ACHN (cell line): ENCODE results near the gene EIF5B.
"Not testable (repeated sequence)": the region's sequence is repeated elsewhere in the genome, so short reads cannot be mapped to it uniquely, and the experiment has no call there.

Experiments used
- DNase-seq: peaks from one replicate; pipeline ENCODE4 v3.0.0-alpha.2; 2015
- in situ Hi-C: cut with HindIII; loops from 2 replicates; pipeline ENCODE4 v1.10.0; 2017; ENCODE audit warnings: low sequenced_read_pairs, low pct_ligation_motif_present, low pct_unique_long_range_greater_than_20kb

Gene EIF5B

GRCh38 chr2:99354070-99354469, 16.9 kb downstream of the EIF5B start:
- in situ Hi-C loops: no loop called here
- DNase-seq: no peak

GRCh38 chr2:99354825-99355224, 17.6 kb downstream of the EIF5B start:
- in situ Hi-C loops, DNase-seq: not testable (repeated sequence)

GRCh38 chr2:99356853-99357252, 19.7 kb downstream of the EIF5B start:
- no peak for DNase-seq
- in situ Hi-C loops: no loop called here

- no peak for DNase-seq
- in situ Hi-C loops: no loop called here
Observed at GRCh38 chr2:99365661-99366060, 28.5 kb downstream of the EIF5B start.

- in situ Hi-C loops, DNase-seq: not testable (repeated sequence)
Observed at GRCh38 chr2:99368854-99369253, 31.7 kb downstream of the EIF5B start.

GRCh38 chr2:99373144-99373543, 36.0 kb downstream of the EIF5B start:
- in situ Hi-C loops: no loop called here
- DNase-seq: no peak

- in situ Hi-C loops: no loop called here
- no peak for DNase-seq
Observed at GRCh38 chr2:99374747-99375146, 37.6 kb downstream of the EIF5B start.

GRCh38 chr2:99376254-99376864, 39.2 kb downstream of the EIF5B start:
- DNase-seq: no peak
- in situ Hi-C loops: no loop called here

- DNase-seq: no peak
- in situ Hi-C loops: no loop called here
Observed at GRCh38 chr2:99377879-99378278, 40.7 kb downstream of the EIF5B start.

GRCh38 chr2:99380376-99381010, 43.3 kb downstream of the EIF5B start:
- in situ Hi-C loops: no loop called here
- DNase-seq: no peak

GRCh38 chr2:99382143-99382542, 45.0 kb downstream of the EIF5B start:
- in situ Hi-C loops: no loop called here
- DNase-seq: no peak

GRCh38 chr2:99386011-99386410, 48.8 kb downstream of the EIF5B start:
- in situ Hi-C loops: no loop called here
- no peak for DNase-seq

GRCh38 chr2:99388892-99389291, 51.7 kb downstream of the EIF5B start:
- DNase-seq: no peak
- in situ Hi-C loops: no loop called here

- in situ Hi-C loops: no loop called here
- DNase-seq: no peak
Observed at GRCh38 chr2:99389371-99389770, 52.2 kb downstream of the EIF5B start.

GRCh38 chr2:99389946-99390345, 52.8 kb downstream of the EIF5B start:
- DNase-seq: no peak

GRCh38 chr2:99395589-99396130, 58.5 kb downstream of the EIF5B start:
- DNase-seq: no peak

More at GRCh38 chr2:99389946-99390345, 52.8 kb downstream of the EIF5B start:
- in situ Hi-C loops: no loop called here

GRCh38 chr2:99397266-99397920, 60.2 kb downstream of the EIF5B start:
- in situ Hi-C loops: no loop called here
- DNase-seq: no peak

More at GRCh38 chr2:99395589-99396130, 58.5 kb downstream of the EIF5B start:
- in situ Hi-C loops: no loop called here

- no peak for DNase-seq
- in situ Hi-C loops: no loop called here
Observed at GRCh38 chr2:99398303-99398702, 61.1 kb downstream of the EIF5B start.

- in situ Hi-C loops: no loop called here
- no peak for DNase-seq
Observed at GRCh38 chr2:99399063-99399462, 61.9 kb downstream of the EIF5B start.

- in situ Hi-C loops: no loop called here
Observed at GRCh38 chr2:99399795-99400194, 62.6 kb downstream of the EIF5B start.

More at GRCh38 chr2:99399795-99400194, 62.6 kb downstream of the EIF5B start:
- no peak for DNase-seq
